LNCaP clone FGC (cell line): ENCODE results near the gene ATP6V1B1.
A peak's percentile ranks its signal among the peaks of the same experiment; 100 is the strongest.

ENCODE experiments used
- DNase-seq: peaks from one replicate; pipeline ENCODE4 v3.0.0-alpha.2; 2011; ENCODE audit warnings: low read depth
- H3K4me3 ChIP-seq: 2 replicates; pipeline ENCODE4 v1.5.1; 2011; ENCODE audit warnings: mild to moderate bottlenecking, low read depth, low read length, control low read depth
- CTCF ChIP-seq: IDR thresholded peaks from 2 replicates; pipeline ENCODE4 v1.5.1; 2012; ENCODE audit warnings: mild to moderate bottlenecking; ENCODE audit not compliant: control insufficient read depth, insufficient read depth; ENCODE audit errors: extremely low read depth

The ATP6V1B1 gene

GRCh38 chr2:70964596-70965386 is 29.1 kb downstream of the ATP6V1B1 start:
- peak; percentile 44 for TF ChIP-seq CTCF
- no peak for DNase-seq
- H3K4me3 ChIP-seq: no peak overlapping the region

GRCh38 chr2:70965506-70965905 is 29.8 kb downstream of the ATP6V1B1 start:
- TF ChIP-seq CTCF: no peak
- DNase-seq: no peak
- H3K4me3 ChIP-seq: no peak overlapping the region

GRCh38 chr2:70966681-70967080 is 31.0 kb downstream of the ATP6V1B1 start:
- no peak for DNase-seq
- no peak overlapping the region for H3K4me3 ChIP-seq
- TF ChIP-seq CTCF: no peak

GRCh38 chr2:70967189-70967588 is 31.5 kb downstream of the ATP6V1B1 start:
- TF ChIP-seq CTCF: no peak
- H3K4me3 ChIP-seq: no peak overlapping the region
- DNase-seq: no peak

GRCh38 chr2:70974592-70974991 is 38.9 kb downstream of the ATP6V1B1 start:
- no peak for TF ChIP-seq CTCF
- no peak for DNase-seq
- no peak overlapping the region for H3K4me3 ChIP-seq

- no peak overlapping the region for H3K4me3 ChIP-seq
- no peak for DNase-seq
- TF ChIP-seq CTCF: no peak
Measured at GRCh38 chr2:70975237-70975636, 39.5 kb downstream of the ATP6V1B1 start.
